GM08714 (cell line): ENCODE measurements around the gene EBPL.

Experiments used
- H3K4me3 ChIP-seq: fragments of 200-500 bp; sonication (Bioruptor generic); 2 replicates; pipeline ENCODE4 v1.5.1; 2014; ENCODE audit warnings: mild to moderate bottlenecking, low read length, inconsistent platforms
- ZNF274 ChIP-seq: IDR thresholded peaks from 2 replicates; pipeline ENCODE4 v1.6.1; 2012; ENCODE audit warnings: mild to moderate bottlenecking, low read depth, low read length

The EBPL gene

GRCh38 chr13:49652355-49653305, 38.7 kb downstream of the EBPL start:
- no peak for TF ChIP-seq ZNF274
- H3K4me3 ChIP-seq: no peak overlapping the region

GRCh38 chr13:49651570-49652354, 39.5 kb downstream of the EBPL start:
- no peak for TF ChIP-seq ZNF274
- no peak overlapping the region for H3K4me3 ChIP-seq

GRCh38 chr13:49649963-49650312, 41.3 kb downstream of the EBPL start:
- no peak for TF ChIP-seq ZNF274
- H3K4me3 ChIP-seq: no peak overlapping the region

GRCh38 chr13:49649244-49649962, 41.9 kb downstream of the EBPL start:
- no peak for TF ChIP-seq ZNF274
- H3K4me3 ChIP-seq: no peak overlapping the region

- TF ChIP-seq ZNF274: no peak
- no peak overlapping the region for H3K4me3 ChIP-seq
Measured at GRCh38 chr13:49646688-49647087, 44.6 kb downstream of the EBPL start.

GRCh38 chr13:49645451-49645850, 45.8 kb downstream of the EBPL start:
- no peak overlapping the region for H3K4me3 ChIP-seq
- TF ChIP-seq ZNF274: no peak

- no peak for TF ChIP-seq ZNF274
- H3K4me3 ChIP-seq: no peak overlapping the region
Measured at GRCh38 chr13:49643035-49643646, 48.1 kb downstream of the EBPL start.

GRCh38 chr13:49641801-49642291, 49.4 kb downstream of the EBPL start:
- no peak overlapping the region for H3K4me3 ChIP-seq
- no peak for TF ChIP-seq ZNF274

- H3K4me3 ChIP-seq: no peak overlapping the region
- no peak for TF ChIP-seq ZNF274
Measured at GRCh38 chr13:49638744-49639072, 52.6 kb downstream of the EBPL start.

GRCh38 chr13:49638030-49638743, 53.1 kb downstream of the EBPL start:
- no peak for TF ChIP-seq ZNF274
- H3K4me3 ChIP-seq: no peak overlapping the region

- no peak for TF ChIP-seq ZNF274
- H3K4me3 ChIP-seq: no peak overlapping the region
Measured at GRCh38 chr13:49636705-49637104, 54.6 kb downstream of the EBPL start.

- no peak for TF ChIP-seq ZNF274
- H3K4me3 ChIP-seq: peak overlapping the region; percentile 65; the same call in 1 of the 2 replicates
Measured at GRCh38 chr13:49635599-49636433, 55.5 kb downstream of the EBPL start.
